ENCODE measurements around the gene SGMS2.
A peak's percentile ranks its signal among the peaks of the same experiment; 100 is the strongest.

- TF ChIP-seq GABPA (IDR thresholded peaks at IDR 0.05 in 1 of 2, conservative IDR thresholded peaks at IDR 0.05 in 1 of 2) (no peak), RAD21 (IDR thresholded peaks at IDR 0.05) (no peak), HNF4G (IDR thresholded peaks at IDR 0.05) (no peak), TAF1 (conservative IDR thresholded peaks at IDR 0.05) (peak; percentile 58)
- TF ChIP-seq, protein P1, sequence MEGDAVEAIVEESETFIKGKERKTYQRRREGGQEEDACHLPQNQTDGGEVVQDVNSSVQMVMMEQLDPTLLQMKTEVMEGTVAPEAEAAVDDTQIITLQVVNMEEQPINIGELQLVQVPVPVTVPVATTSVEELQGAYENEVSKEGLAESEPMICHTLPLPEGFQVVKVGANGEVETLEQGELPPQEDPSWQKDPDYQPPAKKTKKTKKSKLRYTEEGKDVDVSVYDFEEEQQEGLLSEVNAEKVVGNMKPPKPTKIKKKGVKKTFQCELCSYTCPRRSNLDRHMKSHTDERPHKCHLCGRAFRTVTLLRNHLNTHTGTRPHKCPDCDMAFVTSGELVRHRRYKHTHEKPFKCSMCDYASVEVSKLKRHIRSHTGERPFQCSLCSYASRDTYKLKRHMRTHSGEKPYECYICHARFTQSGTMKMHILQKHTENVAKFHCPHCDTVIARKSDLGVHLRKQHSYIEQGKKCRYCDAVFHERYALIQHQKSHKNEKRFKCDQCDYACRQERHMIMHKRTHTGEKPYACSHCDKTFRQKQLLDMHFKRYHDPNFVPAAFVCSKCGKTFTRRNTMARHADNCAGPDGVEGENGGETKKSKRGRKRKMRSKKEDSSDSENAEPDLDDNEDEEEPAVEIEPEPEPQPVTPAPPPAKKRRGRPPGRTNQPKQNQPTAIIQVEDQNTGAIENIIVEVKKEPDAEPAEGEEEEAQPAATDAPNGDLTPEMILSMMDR (IDR thresholded peaks at IDR 0.05; ENCODE audit: low read depth, low read length, missing input control): no peak
- TF ChIP-seq, protein P2, sequence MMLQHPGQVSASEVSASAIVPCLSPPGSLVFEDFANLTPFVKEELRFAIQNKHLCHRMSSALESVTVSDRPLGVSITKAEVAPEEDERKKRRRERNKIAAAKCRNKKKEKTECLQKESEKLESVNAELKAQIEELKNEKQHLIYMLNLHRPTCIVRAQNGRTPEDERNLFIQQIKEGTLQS (IDR thresholded peaks at IDR 0.05): no peak
- TF ChIP-seq, protein P3, sequence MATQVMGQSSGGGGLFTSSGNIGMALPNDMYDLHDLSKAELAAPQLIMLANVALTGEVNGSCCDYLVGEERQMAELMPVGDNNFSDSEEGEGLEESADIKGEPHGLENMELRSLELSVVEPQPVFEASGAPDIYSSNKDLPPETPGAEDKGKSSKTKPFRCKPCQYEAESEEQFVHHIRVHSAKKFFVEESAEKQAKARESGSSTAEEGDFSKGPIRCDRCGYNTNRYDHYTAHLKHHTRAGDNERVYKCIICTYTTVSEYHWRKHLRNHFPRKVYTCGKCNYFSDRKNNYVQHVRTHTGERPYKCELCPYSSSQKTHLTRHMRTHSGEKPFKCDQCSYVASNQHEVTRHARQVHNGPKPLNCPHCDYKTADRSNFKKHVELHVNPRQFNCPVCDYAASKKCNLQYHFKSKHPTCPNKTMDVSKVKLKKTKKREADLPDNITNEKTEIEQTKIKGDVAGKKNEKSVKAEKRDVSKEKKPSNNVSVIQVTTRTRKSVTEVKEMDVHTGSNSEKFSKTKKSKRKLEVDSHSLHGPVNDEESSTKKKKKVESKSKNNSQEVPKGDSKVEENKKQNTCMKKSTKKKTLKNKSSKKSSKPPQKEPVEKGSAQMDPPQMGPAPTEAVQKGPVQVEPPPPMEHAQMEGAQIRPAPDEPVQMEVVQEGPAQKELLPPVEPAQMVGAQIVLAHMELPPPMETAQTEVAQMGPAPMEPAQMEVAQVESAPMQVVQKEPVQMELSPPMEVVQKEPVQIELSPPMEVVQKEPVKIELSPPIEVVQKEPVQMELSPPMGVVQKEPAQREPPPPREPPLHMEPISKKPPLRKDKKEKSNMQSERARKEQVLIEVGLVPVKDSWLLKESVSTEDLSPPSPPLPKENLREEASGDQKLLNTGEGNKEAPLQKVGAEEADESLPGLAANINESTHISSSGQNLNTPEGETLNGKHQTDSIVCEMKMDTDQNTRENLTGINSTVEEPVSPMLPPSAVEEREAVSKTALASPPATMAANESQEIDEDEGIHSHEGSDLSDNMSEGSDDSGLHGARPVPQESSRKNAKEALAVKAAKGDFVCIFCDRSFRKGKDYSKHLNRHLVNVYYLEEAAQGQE (IDR thresholded peaks at IDR 0.05): no peak
Measured at GRCh38 chr4:107826421-107826980, 1.8 kb downstream of the SGMS2 start.
